WI38 (cell line): ENCODE data around the gene WNT7A.

Experiments used
- H3K4me3 ChIP-seq: 2 replicates; pipeline ENCODE4 v1.5.1; 2011; ENCODE audit warnings: low read depth, mild to moderate bottlenecking, control low read depth, low read length
- TF ChIP-seq, protein P1 (sequence below): IDR thresholded peaks from 2 replicates; pipeline ENCODE4 v1.5.1; 2012; ENCODE audit warnings: low read depth, mild to moderate bottlenecking, control low read depth, low read length

WNT7A gene

DNA sequence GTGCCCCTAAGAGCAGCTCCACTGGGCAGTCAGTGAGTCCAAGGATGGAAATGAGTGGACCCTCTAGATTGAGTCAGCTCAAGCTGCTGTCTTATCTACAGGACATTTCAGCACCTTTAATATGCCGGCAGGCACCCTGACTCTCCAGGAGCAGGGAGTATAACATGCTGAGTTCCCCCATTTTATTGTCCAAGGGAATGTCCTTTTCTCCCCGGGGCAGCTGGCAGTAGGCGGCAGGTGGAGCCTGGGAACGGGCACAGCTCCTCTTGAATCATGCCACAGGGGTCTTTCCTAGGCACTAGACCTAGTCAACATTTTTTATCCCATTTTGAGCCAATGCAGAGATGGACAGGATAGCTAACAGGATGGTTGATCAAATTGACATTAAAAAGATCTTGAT is 14.8 kb downstream of the WNT7A start:
- TF ChIP-seq, protein P1, sequence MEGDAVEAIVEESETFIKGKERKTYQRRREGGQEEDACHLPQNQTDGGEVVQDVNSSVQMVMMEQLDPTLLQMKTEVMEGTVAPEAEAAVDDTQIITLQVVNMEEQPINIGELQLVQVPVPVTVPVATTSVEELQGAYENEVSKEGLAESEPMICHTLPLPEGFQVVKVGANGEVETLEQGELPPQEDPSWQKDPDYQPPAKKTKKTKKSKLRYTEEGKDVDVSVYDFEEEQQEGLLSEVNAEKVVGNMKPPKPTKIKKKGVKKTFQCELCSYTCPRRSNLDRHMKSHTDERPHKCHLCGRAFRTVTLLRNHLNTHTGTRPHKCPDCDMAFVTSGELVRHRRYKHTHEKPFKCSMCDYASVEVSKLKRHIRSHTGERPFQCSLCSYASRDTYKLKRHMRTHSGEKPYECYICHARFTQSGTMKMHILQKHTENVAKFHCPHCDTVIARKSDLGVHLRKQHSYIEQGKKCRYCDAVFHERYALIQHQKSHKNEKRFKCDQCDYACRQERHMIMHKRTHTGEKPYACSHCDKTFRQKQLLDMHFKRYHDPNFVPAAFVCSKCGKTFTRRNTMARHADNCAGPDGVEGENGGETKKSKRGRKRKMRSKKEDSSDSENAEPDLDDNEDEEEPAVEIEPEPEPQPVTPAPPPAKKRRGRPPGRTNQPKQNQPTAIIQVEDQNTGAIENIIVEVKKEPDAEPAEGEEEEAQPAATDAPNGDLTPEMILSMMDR: no peak
- H3K4me3 ChIP-seq: no peak overlapping the region

DNA sequence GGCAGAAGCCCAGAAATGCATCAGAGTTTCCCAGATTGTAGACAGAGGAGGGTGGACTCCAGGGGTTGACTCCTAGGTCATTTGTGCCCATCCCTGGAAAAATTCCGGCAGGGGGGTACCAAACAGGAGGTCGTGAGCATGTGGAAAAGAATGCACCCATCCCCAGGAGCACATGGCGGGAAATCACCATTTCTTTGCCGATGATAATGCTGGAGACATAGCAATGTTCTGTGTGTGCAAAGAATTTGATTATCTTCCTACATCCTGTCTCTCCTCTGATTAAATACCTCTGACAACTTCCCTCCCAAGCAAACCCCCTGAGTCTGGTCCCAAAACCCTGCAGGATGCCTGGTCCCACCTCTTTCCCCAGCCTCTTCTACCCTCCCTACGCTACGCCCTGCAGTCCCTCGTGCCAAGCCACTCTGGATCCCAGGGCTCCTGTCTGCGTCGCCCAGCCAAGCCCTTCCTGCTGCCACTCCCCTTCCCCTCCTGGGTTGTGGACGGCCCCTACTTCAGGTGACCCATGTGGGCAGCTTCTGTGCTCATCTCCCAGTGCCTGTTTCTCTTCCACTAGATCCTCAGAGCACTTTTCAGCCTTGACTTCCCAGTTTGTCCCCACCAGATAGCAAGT is 15.8 kb downstream of the WNT7A start:
- TF ChIP-seq, protein P1: no peak
- no peak overlapping the region for H3K4me3 ChIP-seq

- TF ChIP-seq, protein P1: no peak
- no peak overlapping the region for H3K4me3 ChIP-seq
Observed at GRCh38 chr3:13863382-13863952, 16.4 kb downstream of the WNT7A start.

DNA sequence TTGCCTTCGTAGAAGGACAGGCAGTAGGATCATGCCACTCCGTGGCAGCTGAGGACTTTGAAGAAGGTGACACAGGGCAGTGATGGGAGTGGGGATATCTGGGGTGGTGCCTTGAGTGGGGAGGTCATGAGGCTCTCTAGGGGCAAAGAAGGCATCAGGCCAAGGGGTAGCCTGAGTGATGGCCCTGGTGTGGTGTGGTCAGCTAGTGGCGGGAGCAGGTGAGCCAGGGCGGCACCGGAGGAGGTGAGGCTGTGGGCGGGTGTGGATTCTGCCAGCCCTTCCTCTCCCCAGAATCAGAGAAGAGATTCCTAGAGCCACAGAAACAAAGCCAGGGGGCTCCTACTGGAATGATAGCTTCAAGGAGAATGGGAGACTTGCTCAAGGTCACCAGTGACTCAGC is 18.4 kb downstream of the WNT7A start:
- H3K4me3 ChIP-seq: no peak overlapping the region
- TF ChIP-seq, protein P1: no peak

- TF ChIP-seq, protein P1: no peak
- no peak overlapping the region for H3K4me3 ChIP-seq
Observed at GRCh38 chr3:13860001-13860400, 19.9 kb downstream of the WNT7A start.

- no peak overlapping the region for H3K4me3 ChIP-seq
- TF ChIP-seq, protein P1: no peak
Observed at GRCh38 chr3:13858768-13859520, 20.9 kb downstream of the WNT7A start.
